Measurements from ENCODE around the gene CTRB2.

CTRB2 gene

DNA sequence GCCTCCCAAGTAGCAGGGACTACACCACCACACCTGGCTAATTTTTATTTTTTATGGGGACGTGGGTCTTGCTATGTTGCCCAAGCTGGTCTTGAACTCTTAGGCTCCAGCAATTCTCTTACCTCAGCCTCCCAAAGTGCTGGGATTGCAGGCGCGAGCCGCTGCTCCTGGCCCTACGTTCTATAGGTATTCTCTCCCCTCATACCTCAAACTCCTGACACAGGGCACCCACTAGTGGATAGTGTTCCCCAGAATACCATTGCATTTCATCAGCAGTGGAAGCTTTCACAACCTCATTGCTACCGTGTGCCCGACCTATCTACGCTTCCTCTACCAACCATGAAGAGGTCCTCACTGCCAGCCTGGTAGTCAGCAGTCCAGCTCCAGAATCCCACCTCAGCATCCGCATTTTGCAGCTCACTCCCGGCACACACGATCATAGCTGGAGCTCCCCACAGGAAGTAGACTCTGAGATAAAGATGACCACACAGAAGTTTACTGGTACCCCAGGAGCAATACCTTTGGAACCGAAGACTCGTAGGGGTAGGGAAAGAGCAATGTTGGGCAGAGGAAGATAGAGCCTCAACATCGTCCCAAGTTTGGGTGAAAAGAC, 9.3 kb downstream of the CTRB2 start:
- in situ Hi-C loops (cut with HindIII; ENCODE audit: low pct_ligation_motif_present, low sequenced_read_pairs), result loop anchor here (25.0 kb wide), 1 partner anchor 215 kb away; no protein-coding TSS in a partner anchor
- no peak overlapping the region for H3K27ac ChIP-seq
- TF ChIP-seq, protein P1, sequence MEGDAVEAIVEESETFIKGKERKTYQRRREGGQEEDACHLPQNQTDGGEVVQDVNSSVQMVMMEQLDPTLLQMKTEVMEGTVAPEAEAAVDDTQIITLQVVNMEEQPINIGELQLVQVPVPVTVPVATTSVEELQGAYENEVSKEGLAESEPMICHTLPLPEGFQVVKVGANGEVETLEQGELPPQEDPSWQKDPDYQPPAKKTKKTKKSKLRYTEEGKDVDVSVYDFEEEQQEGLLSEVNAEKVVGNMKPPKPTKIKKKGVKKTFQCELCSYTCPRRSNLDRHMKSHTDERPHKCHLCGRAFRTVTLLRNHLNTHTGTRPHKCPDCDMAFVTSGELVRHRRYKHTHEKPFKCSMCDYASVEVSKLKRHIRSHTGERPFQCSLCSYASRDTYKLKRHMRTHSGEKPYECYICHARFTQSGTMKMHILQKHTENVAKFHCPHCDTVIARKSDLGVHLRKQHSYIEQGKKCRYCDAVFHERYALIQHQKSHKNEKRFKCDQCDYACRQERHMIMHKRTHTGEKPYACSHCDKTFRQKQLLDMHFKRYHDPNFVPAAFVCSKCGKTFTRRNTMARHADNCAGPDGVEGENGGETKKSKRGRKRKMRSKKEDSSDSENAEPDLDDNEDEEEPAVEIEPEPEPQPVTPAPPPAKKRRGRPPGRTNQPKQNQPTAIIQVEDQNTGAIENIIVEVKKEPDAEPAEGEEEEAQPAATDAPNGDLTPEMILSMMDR (IDR thresholded peaks at IDR 0.05; ENCODE audit: low read depth, low read length, missing control alignments), result no peak
- no peaks in the 10 kb centered on the region for H3K36me3 ChIP-seq (replicated peaks)
- no peaks in the 10 kb centered on the region for H3K27me3 ChIP-seq (replicated peaks)
- H3K4me3 ChIP-seq (ENCODE audit: low read depth, low read length), result no peak overlapping the region
- DNase-seq, result no peak

DNA sequence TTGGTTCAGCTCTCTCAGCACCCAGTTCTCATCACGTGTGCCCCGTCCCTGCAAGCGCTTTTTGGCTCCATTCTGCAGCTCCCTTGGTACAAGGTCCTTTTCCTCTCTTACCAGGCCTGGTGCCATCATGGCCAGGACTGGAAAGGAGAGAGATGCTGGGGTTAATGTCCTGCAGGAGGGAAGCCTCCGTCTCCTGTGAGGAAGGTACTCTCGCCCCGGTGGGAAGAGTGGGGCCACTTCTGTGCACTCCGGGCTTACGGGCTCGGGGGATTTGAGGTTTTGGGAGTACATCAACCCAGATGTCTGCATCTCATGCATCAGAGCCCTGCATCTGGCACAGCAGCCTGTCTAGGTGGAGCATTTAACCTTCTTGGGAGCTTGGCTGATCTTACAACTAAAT, 10.1 kb downstream of the CTRB2 start:
- DNase-seq, result no peak
- Histone ChIP-seq H3K27ac (no peak overlapping the region), H3K27me3 (replicated peaks) (no peaks in the 10 kb centered on the region), H3K36me3 (replicated peaks) (no peaks in the 10 kb centered on the region), H3K4me3 (ENCODE audit: low read depth, low read length) (no peak overlapping the region)
- in situ Hi-C loops (cut with HindIII; ENCODE audit: low pct_ligation_motif_present, low sequenced_read_pairs), result loop anchor here (25.0 kb wide), 1 partner anchor 215 kb away; no protein-coding TSS in a partner anchor
- TF ChIP-seq, protein P1 (IDR thresholded peaks at IDR 0.05; ENCODE audit: low read depth, low read length, missing control alignments), result no peak

DNA sequence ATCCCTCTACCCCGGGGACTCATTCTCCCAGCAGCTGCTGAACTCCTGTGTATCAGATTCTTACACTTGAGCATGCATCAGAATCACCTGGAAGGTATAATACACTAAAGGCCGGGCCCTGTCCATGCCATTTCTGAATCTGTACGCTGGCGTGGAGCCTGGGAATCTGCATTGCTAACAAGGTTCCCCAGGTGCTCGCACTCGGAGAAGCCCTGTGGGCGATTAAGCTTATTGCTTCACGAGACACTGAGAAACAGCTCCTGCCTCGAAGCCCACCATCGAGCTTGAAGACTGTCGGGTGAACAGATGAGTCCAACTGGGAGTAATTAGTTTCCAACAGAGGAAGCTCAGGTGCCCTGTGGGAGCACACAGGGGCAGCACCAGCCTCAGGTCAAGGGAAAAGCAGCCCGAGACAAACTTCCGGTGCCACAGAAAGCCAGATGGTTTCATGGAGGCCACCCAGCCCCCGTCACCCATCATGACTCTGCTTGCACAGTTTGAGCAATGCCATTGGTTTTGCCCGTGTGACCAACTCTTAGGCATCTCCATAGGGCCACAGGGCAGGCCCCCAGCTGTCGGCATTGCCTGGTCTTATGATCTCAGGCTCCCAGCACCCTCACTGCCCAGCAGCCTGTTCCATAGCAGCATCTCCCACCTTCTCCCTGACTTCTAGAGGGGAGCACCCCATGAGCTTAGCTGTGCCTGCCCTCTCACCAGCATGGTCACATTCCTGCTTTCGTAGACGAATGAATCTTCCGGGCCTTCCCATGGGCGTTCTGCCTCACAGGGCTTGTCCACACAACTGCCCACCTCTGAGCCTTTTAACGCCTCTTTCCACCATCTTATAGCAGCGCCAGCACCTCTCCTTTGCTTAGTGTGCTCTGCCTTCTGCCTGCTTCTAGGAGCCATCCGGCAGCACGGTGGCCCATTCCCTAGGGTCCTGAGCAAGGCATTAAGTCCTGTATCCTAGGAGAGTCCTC, 10.9 kb downstream of the CTRB2 start:
- Histone ChIP-seq H3K27ac (no peak overlapping the region), H3K27me3 (replicated peaks) (no peaks in the 10 kb centered on the region), H3K36me3 (replicated peaks) (no peaks in the 10 kb centered on the region), H3K4me3 (ENCODE audit: low read depth, low read length) (no peak overlapping the region)
- DNase-seq, result no peak
- in situ Hi-C loops (cut with HindIII; ENCODE audit: low pct_ligation_motif_present, low sequenced_read_pairs), result loop anchor here (25.0 kb wide), 1 partner anchor 216 kb away; no protein-coding TSS in a partner anchor
- TF ChIP-seq, protein P1 (IDR thresholded peaks at IDR 0.05; ENCODE audit: low read depth, low read length, missing control alignments), result no peak

DNA sequence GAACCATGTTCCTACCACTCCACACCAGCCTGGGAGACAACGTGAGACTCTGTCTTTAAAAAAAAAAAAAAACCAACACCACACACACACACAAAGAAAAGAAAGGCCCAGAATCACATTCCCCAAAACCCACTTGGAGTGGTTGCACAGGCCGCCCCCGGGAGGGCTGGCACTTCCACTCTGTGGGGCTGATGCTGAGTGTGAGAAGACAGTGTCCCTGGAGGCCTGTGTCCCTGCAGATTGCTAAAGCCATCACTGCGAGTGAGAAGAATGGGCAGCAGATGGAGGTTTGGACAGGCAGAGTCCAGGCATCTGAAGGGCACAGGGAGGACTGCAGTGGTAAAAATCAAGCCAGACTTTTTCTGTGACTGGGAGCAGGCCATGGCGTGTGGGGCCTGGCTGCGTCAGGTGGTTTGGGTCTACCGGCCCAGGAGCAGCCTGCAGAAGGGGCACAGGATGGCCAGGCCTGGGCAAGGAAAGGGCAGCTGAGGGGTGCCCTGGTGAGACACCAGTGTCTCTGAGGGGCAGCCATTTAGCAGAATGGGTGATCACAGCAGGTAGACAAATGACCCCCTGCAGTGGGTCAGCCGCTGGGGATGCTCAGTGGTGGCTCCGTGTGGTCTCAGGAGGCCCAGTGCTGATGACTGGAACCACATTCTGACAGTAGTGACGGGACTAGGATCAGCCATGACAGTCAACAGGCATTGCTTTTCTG, 13.1 kb downstream of the CTRB2 start:
- Histone ChIP-seq H3K27ac (no peak overlapping the region), H3K36me3 (replicated peaks) (no peaks in the 10 kb centered on the region), H3K27me3 (replicated peaks) (no peaks in the 10 kb centered on the region), H3K4me3 (ENCODE audit: low read depth, low read length) (no peak overlapping the region)
- TF ChIP-seq, protein P1 (IDR thresholded peaks at IDR 0.05; ENCODE audit: low read depth, low read length, missing control alignments), result no peak
- in situ Hi-C loops (cut with HindIII; ENCODE audit: low pct_ligation_motif_present, low sequenced_read_pairs), result loop anchor here (25.0 kb wide), 1 partner anchor 218 kb away; no protein-coding TSS in a partner anchor
- no peak for DNase-seq

DNA sequence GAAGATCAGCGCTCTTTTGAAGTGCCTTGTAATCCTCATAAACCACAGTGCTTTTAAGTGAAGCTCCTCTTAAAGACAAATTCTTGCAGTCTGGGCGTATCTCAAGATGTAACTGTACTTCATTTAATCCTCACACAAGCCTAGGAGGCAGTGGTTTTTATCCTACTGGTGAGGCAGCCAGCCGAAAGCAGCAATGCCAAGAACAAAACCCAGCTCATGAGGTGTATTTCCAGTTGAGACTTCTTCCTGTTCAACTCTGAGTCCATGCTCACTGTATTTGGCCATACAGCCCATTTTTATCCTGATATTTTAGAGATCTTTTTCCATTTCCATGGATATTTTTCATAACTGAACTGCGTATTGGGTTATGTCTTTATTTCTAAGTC, 13.7 kb downstream of the CTRB2 start:
- in situ Hi-C loops (cut with HindIII; ENCODE audit: low pct_ligation_motif_present, low sequenced_read_pairs), result loop anchor here (25.0 kb wide), 1 partner anchor 219 kb away; no protein-coding TSS in a partner anchor

More for the DNA sequence above, 13.7 kb downstream of the CTRB2 start:
- Histone ChIP-seq H3K27ac (no peak overlapping the region), H3K4me3 (ENCODE audit: low read depth, low read length) (no peak overlapping the region), H3K27me3 (replicated peaks) (no peaks in the 10 kb centered on the region), H3K36me3 (replicated peaks) (no peaks in the 10 kb centered on the region)
- TF ChIP-seq, protein P1 (IDR thresholded peaks at IDR 0.05; ENCODE audit: low read depth, low read length, missing control alignments), result no peak
- no peak for DNase-seq
